Activated CD8-positive, alpha-beta T cell treated with anti-CD3 and anti-CD28 coated beads, Interleukin-2, amount 10 ng/mL, durations not matched to agents 7 days and 5 days (primary cell): ENCODE results near the gene ANKRD37. TPM values are rescaled to one million over a fixed set of nuclear protein-coding genes. Genes with fewer than 3 reads are reported as not detected.

Source experiments
- ATAC-seq: fragments of 150-1000 bp; cut with Tn5 transposase; one replicate; pipeline ENCODE4 v1.10.0; 2021; ENCODE audit warnings: moderate library complexity
- CTCF ChIA-PET: fragments of 350-600 bp; sonication (Branson Sonifier 250); formaldehyde crosslinking; loops from one replicate; lab custom pipeline; 2021; ENCODE audit warnings: antibody characterized with exemption; lab: Charles Lee
- POLR2A ChIA-PET: fragments of 350-600 bp; sonication (Branson Sonifier 250); formaldehyde crosslinking; loops from one replicate; lab custom pipeline; 2021; ENCODE audit warnings: antibody characterized with exemption; lab: Charles Lee
- DNase-seq: peaks from one replicate; pipeline ENCODE4 v3.0.0-alpha.2; 2020
- H3K27ac Mint-ChIP-seq: one replicate; pipeline ENCODE4 v1.8.0; 2021; ENCODE audit warnings: mild to moderate bottlenecking, mixed read lengths
- H3K27me3 Mint-ChIP-seq: one replicate; pipeline ENCODE4 v1.8.0; 2021; ENCODE audit warnings: low read depth, mixed read lengths
- H3K36me3 Mint-ChIP-seq: one replicate; pipeline ENCODE4 v1.8.0; 2021; ENCODE audit warnings: low read depth, mixed read lengths
- H3K4me1 Mint-ChIP-seq: one replicate; pipeline ENCODE4 v1.8.0; 2021; ENCODE audit warnings: low read depth, mixed read lengths
- H3K4me3 Mint-ChIP-seq: one replicate; pipeline ENCODE4 v1.8.0; 2021; ENCODE audit warnings: mild to moderate bottlenecking, mixed read lengths
- H3K9me3 Mint-ChIP-seq: one replicate; pipeline ENCODE4 v1.8.0; 2022; ENCODE audit warnings: mixed read lengths; ENCODE audit not compliant: insufficient read depth
- total RNA-seq, 2 experiments: library from RNA; stranded (reverse); gene quantifications; one replicate each; pipeline ENCODE4 v1.2.3, GENCODE V29; 2021

ANKRD37 gene
- total RNA-seq, 2 experiments from 2014 or later: 15.6 to 18.3 TPM

DNA sequence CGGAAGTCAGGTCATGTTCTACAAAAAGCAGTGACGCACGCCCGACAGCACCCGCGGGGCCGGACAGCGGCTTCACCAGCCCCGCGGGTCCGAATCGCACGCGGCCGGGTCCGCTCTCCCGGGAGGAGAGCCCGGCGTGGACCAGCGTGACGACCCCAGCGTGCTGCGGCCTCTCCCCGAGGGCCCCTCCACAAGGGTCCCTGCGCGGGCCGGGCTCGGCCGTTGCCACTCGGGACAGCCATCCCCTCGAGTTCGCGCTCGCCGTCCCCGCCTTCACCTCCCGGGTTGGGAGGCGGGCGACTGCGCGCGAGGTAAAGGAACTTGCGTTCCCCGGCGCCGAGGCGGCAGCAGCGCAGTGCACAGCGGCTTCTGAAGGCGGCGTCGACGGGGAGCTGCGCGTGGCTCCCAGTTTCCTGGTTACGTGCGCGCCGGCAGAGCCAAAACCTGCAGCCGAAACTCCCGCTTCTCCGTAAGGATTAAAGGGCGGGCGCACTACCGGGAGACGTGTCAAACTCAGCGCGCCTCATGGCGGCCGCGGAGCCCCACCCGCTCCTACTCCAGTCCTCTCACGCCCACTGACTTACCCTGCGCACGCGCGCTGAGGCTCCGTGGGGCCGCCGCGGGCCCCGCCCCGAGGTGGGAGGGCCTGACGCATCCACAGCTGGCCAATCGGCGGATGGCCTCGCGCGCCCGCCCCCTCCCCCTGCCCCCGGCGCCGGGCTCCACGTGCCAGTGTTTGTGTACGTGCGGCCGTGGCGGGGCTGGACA, 501 bp upstream of the ANKRD37 start:
- peak overlapping the region; percentile 98 for H3K27ac Mint-ChIP-seq
- POLR2A ChIA-PET: interaction anchor here (0.6 to 2.6 kb wide), 7 partner anchors 8 to 187 kb away, joined by 3 to 18 read pairs (median 6); partner anchors contain the start of genes SNX25 and UFSP2
- peaks cover 38% of the 10 kb centered on the region for H3K36me3 Mint-ChIP-seq
- no peaks in the 10 kb centered on the region for H3K27me3 Mint-ChIP-seq
- peak overlapping the region; percentile 86 for H3K4me3 Mint-ChIP-seq
- no peaks in the 10 kb centered on the region for H3K9me3 Mint-ChIP-seq
- DNase-seq (peak; percentile 96), ATAC-seq (peak; percentile 90)
- CTCF ChIA-PET: interaction anchor here (0.9 to 2.3 kb wide), 7 partner anchors 9 to 391 kb away, joined by 3 to 6 read pairs (median 4); no protein-coding TSS in a partner anchor
- H3K4me1 Mint-ChIP-seq: peaks cover 44% of the 10 kb centered on the region

- Mint-ChIP-seq H3K27ac (no peak overlapping the region), H3K36me3 (peaks cover 53% of the 10 kb centered on the region), H3K4me3 (peak overlapping the region; percentile 40), H3K27me3 (no peaks in the 10 kb centered on the region), H3K4me1 (peaks cover 43% of the 10 kb centered on the region), H3K9me3 (no peaks in the 10 kb centered on the region)
- ChIA-PET CTCF (no interaction called here), POLR2A (no interaction called here)
- DNase-seq (no peak), ATAC-seq (no peak)
Measured at GRCh38 chr4:185398618-185399017, 2.0 kb downstream of the ANKRD37 start.

- H3K4me1 Mint-ChIP-seq: peaks cover 37% of the 10 kb centered on the region
- H3K9me3 Mint-ChIP-seq: no peaks in the 10 kb centered on the region
- ATAC-seq (no peak), DNase-seq (no peak)
- CTCF ChIA-PET: no interaction called here
- no peak overlapping the region for H3K4me3 Mint-ChIP-seq
- H3K36me3 Mint-ChIP-seq: peaks cover 52% of the 10 kb centered on the region
- no peak overlapping the region for H3K27ac Mint-ChIP-seq
- H3K27me3 Mint-ChIP-seq: no peaks in the 10 kb centered on the region
- POLR2A ChIA-PET: no interaction called here
Measured at GRCh38 chr4:185399466-185399865, 2.8 kb downstream of the ANKRD37 start.

DNA sequence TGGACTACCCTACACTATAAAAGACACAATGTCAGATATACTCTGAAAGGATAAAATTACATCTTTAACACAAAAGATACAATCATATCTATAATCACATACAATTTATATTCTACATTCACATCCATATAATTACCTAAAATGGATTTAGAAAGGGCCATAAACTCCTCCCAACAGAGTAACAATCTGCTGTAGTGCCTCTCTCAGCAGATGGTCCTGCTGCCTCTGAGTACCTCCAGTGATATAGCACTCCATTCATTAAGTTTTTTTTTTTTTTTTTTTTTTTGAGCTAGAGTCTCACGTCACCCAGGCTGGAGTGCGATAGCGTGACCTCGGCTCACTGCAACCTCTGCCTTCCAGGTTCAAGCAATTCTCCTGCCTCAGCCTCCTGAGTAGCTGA, 7.4 kb downstream of the ANKRD37 start:
- peaks cover 48% of the 10 kb centered on the region for H3K36me3 Mint-ChIP-seq
- H3K4me3 Mint-ChIP-seq: no peak overlapping the region
- POLR2A ChIA-PET: interaction anchor here (0.8 kb wide), 1 partner anchor 7 kb away, joined by 8 read pairs; the partner anchor contains the start of gene ANKRD37
- ATAC-seq: no peak
- no peak overlapping the region for H3K27ac Mint-ChIP-seq
- H3K27me3 Mint-ChIP-seq: no peaks in the 10 kb centered on the region
- DNase-seq: no peak
- H3K4me1 Mint-ChIP-seq: peaks cover 10% of the 10 kb centered on the region
- no peaks in the 10 kb centered on the region for H3K9me3 Mint-ChIP-seq
- CTCF ChIA-PET: interaction anchor here (0.7 kb wide), 1 partner anchor 154 kb away, joined by 3 read pairs; no protein-coding TSS in a partner anchor

DNA sequence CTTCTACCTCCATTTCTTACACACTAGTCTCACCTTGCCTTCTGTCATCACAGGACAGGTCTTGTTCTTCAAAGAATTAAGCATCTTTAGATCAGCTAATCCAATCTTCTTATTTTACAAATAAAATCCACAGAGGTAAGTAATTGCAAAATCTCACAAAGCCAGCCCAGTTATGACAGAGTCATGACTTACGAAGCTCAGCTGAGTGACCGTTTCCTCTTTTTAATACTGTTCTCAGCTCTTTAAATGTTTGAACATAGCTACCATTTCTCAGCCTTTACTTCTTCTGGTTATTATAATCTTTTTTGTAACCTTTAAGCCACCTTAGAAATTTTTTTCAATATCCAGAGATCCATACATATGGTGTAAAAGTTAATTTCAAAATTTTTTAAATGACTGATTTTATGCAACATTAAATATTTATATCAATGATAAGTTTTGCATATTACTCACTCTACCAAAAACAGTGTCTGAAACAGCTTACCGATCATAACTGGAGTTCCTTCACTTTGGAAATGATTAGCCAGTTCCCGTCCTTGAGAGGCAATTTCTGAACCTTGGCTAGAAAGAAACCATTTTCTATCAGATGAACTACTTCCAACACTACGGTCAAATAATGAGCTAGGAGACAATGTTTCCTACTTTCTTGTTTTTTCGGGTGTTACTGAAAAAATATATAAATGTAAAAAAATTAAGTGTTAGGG, 8.8 kb downstream of the ANKRD37 start:
- Mint-ChIP-seq H3K27ac (no peak overlapping the region), H3K4me3 (no peak overlapping the region), H3K4me1 (no peaks in the 10 kb centered on the region), H3K36me3 (peaks cover 38% of the 10 kb centered on the region), H3K27me3 (no peaks in the 10 kb centered on the region), H3K9me3 (no peaks in the 10 kb centered on the region)
- ChIA-PET POLR2A (interaction anchor here (1.9 kb wide), 1 partner anchor 20 kb away, joined by 6 read pairs; the partner anchor contains the start of gene UFSP2), CTCF (interaction anchor here (0.8 to 1.3 kb wide), 2 partner anchors 9 to 193 kb away, joined by 3 to 4 read pairs; partner anchors contain the start of gene ANKRD37)
- ATAC-seq: no peak
- no peak for DNase-seq

- Mint-ChIP-seq H3K36me3 (peaks cover 19% of the 10 kb centered on the region), H3K9me3 (no peaks in the 10 kb centered on the region), H3K4me3 (no peak overlapping the region), H3K27me3 (no peaks in the 10 kb centered on the region), H3K27ac (no peak overlapping the region), H3K4me1 (no peaks in the 10 kb centered on the region)
- ChIA-PET CTCF (no interaction called here), POLR2A (no interaction called here)
- DNase-seq (no peak), ATAC-seq (no peak)
Measured at GRCh38 chr4:185408432-185408831, 11.8 kb downstream of the ANKRD37 start.

DNA sequence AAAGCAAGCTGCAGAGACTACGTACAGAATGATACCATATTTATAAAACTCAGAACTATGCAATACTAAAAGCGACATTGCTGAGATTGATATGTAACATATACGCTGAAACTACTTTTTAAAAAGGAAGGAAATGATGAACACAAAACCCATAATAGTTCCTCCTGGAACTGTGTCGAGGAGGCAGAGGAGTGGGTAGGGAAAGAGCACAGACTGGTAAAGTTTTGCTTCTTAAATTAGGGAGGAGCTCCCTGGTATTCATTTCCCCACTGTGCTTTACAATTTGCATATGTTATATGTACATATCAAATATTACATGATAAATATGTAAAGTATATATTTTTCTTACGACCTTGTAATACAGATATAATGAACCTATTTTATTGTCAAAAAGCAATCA, 15.2 kb downstream of the ANKRD37 start:
- Mint-ChIP-seq H3K27me3 (no peaks in the 10 kb centered on the region), H3K36me3 (peaks cover 18% of the 10 kb centered on the region), H3K27ac (no peak overlapping the region), H3K9me3 (no peaks in the 10 kb centered on the region), H3K4me1 (no peaks in the 10 kb centered on the region), H3K4me3 (no peak overlapping the region)
- CTCF ChIA-PET: no interaction called here
- DNase-seq (no peak), ATAC-seq (no peak)
- POLR2A ChIA-PET: interaction anchor here (1.6 kb wide), 1 partner anchor 14 kb away, joined by 5 read pairs; the partner anchor contains the start of gene UFSP2

DNA sequence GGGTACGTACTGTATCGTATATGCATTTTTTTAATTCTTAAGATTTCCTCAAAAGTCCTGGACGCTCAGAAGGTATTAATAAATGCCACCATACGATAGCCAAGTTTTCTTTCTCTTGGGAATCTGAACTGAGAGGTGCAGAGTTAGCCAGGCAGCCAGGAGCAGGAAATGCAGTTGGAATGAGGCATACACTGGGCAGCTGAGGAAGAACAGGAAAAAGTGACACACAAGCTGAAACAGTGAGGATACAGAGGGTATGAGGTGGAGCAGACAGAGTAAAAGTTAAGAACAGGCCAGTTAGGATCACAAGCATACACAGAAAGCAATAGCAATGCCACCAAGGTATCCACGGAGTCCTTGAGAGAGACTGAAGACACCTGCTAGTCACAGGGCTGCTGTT, 15.8 kb downstream of the ANKRD37 start:
- CTCF ChIA-PET: no interaction called here
- ATAC-seq: no peak
- H3K27me3 Mint-ChIP-seq: no peaks in the 10 kb centered on the region

GRCh38 chr4:185416955-185417354, 20.3 kb downstream of the ANKRD37 start:
- no peaks in the 10 kb centered on the region for H3K4me1 Mint-ChIP-seq
- POLR2A ChIA-PET: no interaction called here
- CTCF ChIA-PET: no interaction called here

More for the DNA sequence above, 15.8 kb downstream of the ANKRD37 start:
- POLR2A ChIA-PET: interaction anchor here (1.6 kb wide), 1 partner anchor 13 kb away, joined by 5 read pairs; the partner anchor contains the start of gene UFSP2
- H3K27ac Mint-ChIP-seq: no peak overlapping the region
- H3K4me3 Mint-ChIP-seq: no peak overlapping the region
- no peaks in the 10 kb centered on the region for H3K9me3 Mint-ChIP-seq
- no peak for DNase-seq
- H3K36me3 Mint-ChIP-seq: peaks cover 23% of the 10 kb centered on the region
- no peaks in the 10 kb centered on the region for H3K4me1 Mint-ChIP-seq

DNA sequence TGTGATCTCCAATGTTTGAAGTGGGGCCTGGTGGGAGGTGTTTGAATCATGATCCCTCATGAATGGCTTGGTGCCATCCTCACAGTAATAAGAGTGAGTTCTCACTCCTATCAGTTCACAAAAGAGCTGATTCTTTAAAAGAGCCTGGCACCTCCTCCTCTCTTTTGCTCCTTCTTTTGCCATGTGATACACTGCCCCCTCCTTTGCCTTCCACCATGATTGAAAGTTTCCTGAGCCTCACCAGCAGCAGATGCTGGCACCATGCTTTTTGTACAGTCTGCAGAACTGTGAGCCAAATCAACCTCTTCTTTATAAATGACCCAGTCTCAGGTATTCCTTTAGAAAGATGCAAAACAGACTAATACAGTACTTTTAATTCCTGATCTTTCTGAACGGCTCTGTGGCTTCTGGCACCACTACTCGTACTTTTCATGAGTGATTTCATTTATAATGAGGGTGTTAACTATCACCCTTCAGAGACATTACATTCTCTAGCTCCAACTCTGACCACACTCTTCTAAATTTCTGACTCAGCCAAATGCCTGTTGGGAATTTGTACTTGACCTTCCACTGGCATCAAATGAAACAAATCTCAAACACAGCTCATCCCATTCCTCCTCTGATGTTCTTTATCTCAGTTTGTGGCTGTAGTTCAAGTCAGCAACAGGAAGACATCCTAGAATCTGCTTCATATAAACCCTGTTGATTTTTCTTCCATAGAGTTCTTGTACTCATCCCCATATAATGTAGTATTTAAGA, 24.9 kb downstream of the ANKRD37 start:
- no peak overlapping the region for H3K27ac Mint-ChIP-seq
- no peaks in the 10 kb centered on the region for H3K27me3 Mint-ChIP-seq
- H3K36me3 Mint-ChIP-seq: peaks cover 30% of the 10 kb centered on the region
- POLR2A ChIA-PET: no interaction called here
- DNase-seq (no peak), ATAC-seq (no peak)
- no peak overlapping the region for H3K4me3 Mint-ChIP-seq
- CTCF ChIA-PET: no interaction called here
- peaks cover 16% of the 10 kb centered on the region for H3K4me1 Mint-ChIP-seq
- H3K9me3 Mint-ChIP-seq: no peaks in the 10 kb centered on the region

More at GRCh38 chr4:185416955-185417354, 20.3 kb downstream of the ANKRD37 start:
- ATAC-seq: no peak
- Mint-ChIP-seq H3K36me3 (peaks cover 31% of the 10 kb centered on the region), H3K9me3 (no peaks in the 10 kb centered on the region), H3K27me3 (no peaks in the 10 kb centered on the region), H3K27ac (no peak overlapping the region), H3K4me3 (no peak overlapping the region)
- no peak for DNase-seq
